HG03159 (cell line): ENCODE measurements around the gene MEIS1.
"Not testable (repeated sequence)": the region's sequence is repeated elsewhere in the genome, so short reads cannot be mapped to it uniquely, and the experiment has no call there.

Experiments used
- ATAC-seq: cut with Tn5 transposase; IDR thresholded peaks from one replicate; pipeline ENCODE4 v1.9.1; 2021; ENCODE audit warnings: mild to moderate bottlenecking, moderate library complexity; ENCODE audit not compliant: unreplicated experiment

MEIS1 gene

GRCh38 chr2:66434679-66435548, at the start of gene MEIS1:
MEIS1 (plus strand) TSS chr2:66435125; CDS start chr2:66435857, 732 bp downstream.
- peak; percentile 66 for ATAC-seq

- ATAC-seq, result no peak
Measured at GRCh38 chr2:66387016-66387753, 47.7 kb upstream of the MEIS1 start.

- ATAC-seq, result no peak
Measured at GRCh38 chr2:66389651-66390131, 45.2 kb upstream of the MEIS1 start.

- no peak for ATAC-seq
Measured at GRCh38 chr2:66390152-66390551, 44.8 kb upstream of the MEIS1 start.

- ATAC-seq, result no peak
Measured at GRCh38 chr2:66390811-66391210, 44.1 kb upstream of the MEIS1 start.

GRCh38 chr2:66391240-66391639, 43.7 kb upstream of the MEIS1 start:
- ATAC-seq, result not testable (repeated sequence)

GRCh38 chr2:66405473-66405872, 29.5 kb upstream of the MEIS1 start:
- ATAC-seq, result no peak

- ATAC-seq, result no peak
Measured at GRCh38 chr2:66408905-66409304, 26.0 kb upstream of the MEIS1 start.

- ATAC-seq, result no peak
Measured at GRCh38 chr2:66412874-66413273, 22.1 kb upstream of the MEIS1 start.

GRCh38 chr2:66414896-66415295, 20.0 kb upstream of the MEIS1 start:
- no peak for ATAC-seq

GRCh38 chr2:66418381-66418780, 16.5 kb upstream of the MEIS1 start:
- no peak for ATAC-seq

GRCh38 chr2:66421612-66422011, 13.3 kb upstream of the MEIS1 start:
- ATAC-seq, result no peak

- ATAC-seq, result no peak
Measured at GRCh38 chr2:66423391-66424124, 11.4 kb upstream of the MEIS1 start.

- ATAC-seq, result no peak
Measured at GRCh38 chr2:66426244-66427111, 8.4 kb upstream of the MEIS1 start.

GRCh38 chr2:66427300-66427699, 7.6 kb upstream of the MEIS1 start:
- no peak for ATAC-seq

GRCh38 chr2:66428986-66429612, 5.8 kb upstream of the MEIS1 start:
- peak; percentile 55 for ATAC-seq

- no peak for ATAC-seq
Measured at GRCh38 chr2:66429693-66430504, 5.0 kb upstream of the MEIS1 start.

- ATAC-seq, result no peak
Measured at GRCh38 chr2:66430505-66431273, 4.2 kb upstream of the MEIS1 start.
